Middle frontal gyrus (tissue), 1 donor: ENCODE data around the gene PTPA.
A peak's percentile ranks its signal among the peaks of the same experiment; 100 is the strongest.
"Not testable (repeated sequence)": the region's sequence is repeated elsewhere in the genome, so short reads cannot be mapped to it uniquely, and the experiment has no call there.

Experiments
- DNase-seq: peaks from one replicate; pipeline ENCODE4 v3.0.0-alpha.2; 2015; ENCODE audit warnings: low spot score; ENCODE audit errors: extremely low spot score

Gene PTPA

GRCh38 chr9:129151469-129151868, 40.3 kb downstream of the PTPA start:
- DNase-seq = no peak

GRCh38 chr9:129154866-129155477, 43.8 kb downstream of the PTPA start:
- DNase-seq = no peak

GRCh38 chr9:129156163-129156562, 44.9 kb downstream of the PTPA start:
- DNase-seq = no peak

- no peak for DNase-seq
These were observed 49.7 kb downstream of the PTPA start for GRCh38 chr9:129160712-129161533.

GRCh38 chr9:129161534-129161837, 50.3 kb downstream of the PTPA start:
- DNase-seq = no peak

- DNase-seq = no peak
These were observed 51.4 kb downstream of the PTPA start for GRCh38 chr9:129162497-129163197.

- not testable (repeated sequence) for DNase-seq
These were observed 52.0 kb downstream of the PTPA start for GRCh38 chr9:129163198-129163670.

GRCh38 chr9:129163753-129164152, 52.5 kb downstream of the PTPA start:
- DNase-seq = no peak

GRCh38 chr9:129164246-129164930, 53.2 kb downstream of the PTPA start:
- no peak for DNase-seq

GRCh38 chr9:129165198-129165597, 54.0 kb downstream of the PTPA start:
- DNase-seq = no peak

GRCh38 chr9:129166623-129167557, 55.7 kb downstream of the PTPA start:
- DNase-seq = no peak

GRCh38 chr9:129170229-129170628, 59.0 kb downstream of the PTPA start:
- no peak for DNase-seq

- no peak for DNase-seq
These were observed 61.0 kb downstream of the PTPA start for GRCh38 chr9:129171993-129172751.

- no peak for DNase-seq
These were observed 61.6 kb downstream of the PTPA start for GRCh38 chr9:129172816-129173215.

- no peak for DNase-seq
These were observed 62.3 kb downstream of the PTPA start for GRCh38 chr9:129173296-129174101.

GRCh38 chr9:129174102-129174723, 63.0 kb downstream of the PTPA start:
- DNase-seq = peak; percentile 85

GRCh38 chr9:129174724-129175514, 63.7 kb downstream of the PTPA start:
- peak; percentile 31 for DNase-seq

GRCh38 chr9:129175515-129175824, 64.3 kb downstream of the PTPA start:
- DNase-seq = peak; percentile 24
